Heart right ventricle (tissue), 16 donors: ENCODE measurements around the gene SNX11. TPM values are rescaled to one million over a fixed set of nuclear protein-coding genes. Genes with fewer than 3 reads are reported as not detected.

Source experiments
- ATAC-seq, 8 donors: fragments of 200-7000 bp; cut with Tn5 transposase; one replicate each; pipeline ENCODE4 v1.9.1; 2020; ENCODE audit warnings: mild to moderate bottlenecking in 8 of 8, moderate library complexity in 8 of 8, moderate number of reproducible peaks in 1 of 8
- DNase-seq, 2 donors: peaks; one replicate each; pipeline ENCODE4 v3.0.0-alpha.2; 2020
- H3K27ac ChIP-seq, 10 donors: fragments of 200-600 bp; sonication (generic) in 2 of 10; one replicate each; pipeline versions ENCODE4 v1.5.0 to v1.8.0; 2020 to 2022; ENCODE audit warnings: mild to moderate bottlenecking in 3 of 10
- H3K27me3 ChIP-seq, 7 donors: fragments of 200-600 bp; one replicate each; pipeline ENCODE4 v1.8.0; 2021 to 2022; ENCODE audit warnings: mild to moderate bottlenecking in 2 of 7
- H3K36me3 ChIP-seq, 9 donors: fragments of 200-600 bp; sonication (generic) in 1 of 9; one replicate each; pipeline versions ENCODE4 v1.5.0 to v1.8.0; 2020 to 2022; ENCODE audit warnings: mild to moderate bottlenecking in 2 of 9
- H3K4me1 ChIP-seq, 9 donors: fragments of 200-600 bp; sonication (generic) in 1 of 9; one replicate each; pipeline versions ENCODE4 v1.5.0 to v1.8.0; 2020 to 2022; ENCODE audit warnings: mild to moderate bottlenecking in 4 of 9
- H3K4me3 ChIP-seq, 10 donors: fragments of 200-600 bp; sonication (generic) in 2 of 10; one replicate each; pipeline versions ENCODE4 v1.5.0 to v1.8.0; 2020 to 2022; ENCODE audit warnings: mild to moderate bottlenecking in 7 of 10, moderate library complexity in 2 of 10
- H3K9me3 ChIP-seq, 11 donors: fragments of 200-600 bp in 10 of 11; sonication (generic) in 2 of 11; one replicate each; pipeline versions ENCODE4 v1.5.0 to v1.8.0; 2013 to 2022; ENCODE audit warnings: mild to moderate bottlenecking in 2 of 11, control low read depth in 1 of 11, moderate library complexity in 1 of 11
- CTCF ChIP-seq, 9 donors: fragments of 200-600 bp; sonication (generic) in 2 of 9; IDR thresholded peaks; one replicate each; pipeline versions ENCODE4 v1.5.0 to v1.8.0; 2021 to 2022; ENCODE audit warnings: antibody characterized with exemption in 9 of 9, mild to moderate bottlenecking in 5 of 9, moderate library complexity in 1 of 9
- WGBS, 2 donors: extraction: QIAGEN DNeasy Blood & Tissue Kit; methylation state at CpG; one replicate each; pipeline ENCODE4 v1.1.7; 2013; ENCODE audit warnings: inconsistent platforms in 1 of 2; 5-methylcytosine and 5-hydroxymethylcytosine counted together
- intact Hi-C, 10 donors: fragments of 100-400 bp; cut with DNase I; formaldehyde crosslinking; loops; one replicate each; pipeline versions ENCODE4 v1.11.1 to v1.14.2; 2022
- polyA plus RNA-seq, 2 donors: library from polyadenylated mRNA; stranded (reverse); fragments of 200-250 nt; gene quantifications; one replicate each; pipeline ENCODE4 v1.2.3, GENCODE V29; 2013
- total RNA-seq, 10 donors: library from RNA; stranded (reverse); fragmentation: NEBNext Ultra II Directional in 3 of 10; extraction: Animal tissue kit (Norgen Biotek cat#: 25700) in 3 of 10; gene quantifications; one replicate each; pipeline versions ENCODE4 v1.2.1 to v1.2.4, GENCODE V29; 2021 to 2023
- donor health status: Arrhythmogenic right ventricular cardiomyopathy.
- donor health status: ischemic (EF 13 %, LVEDD 7.1; RV severe dilation, severe dysfunction).
- donor health status: healthy with polysubstance abuse.
- donor health status: DM: no; HTN: yes; CAD: no.
- donor health status: DM: no; HTN: no; CAD: no.
- donor health status: ischemic (EF 25% LVEDD 6.9; RV normal size, moderate dysfunction).
- donor health status: ischemic (EF 25% LVEDD 5.7; RV mildly dilated, moderate dysfunction).
- donor health status: healthy.
- donor health status: DM: yes; HTN: yes; CAD: no.
- donor health status: Ischemic cardiomyopathy.
- donor health status: ischemic (EF 35%, LVEDD 5.7; RV mildly dilated, moderate dysfunction).
- donor health status: nonischemic (EF 11% LVEDD 7.7; RV severe dilation, severe dysfunction).
- donor health status: DM: yes; HTN: yes; CAD: no.
- donor health status: PGD.
- donor health status: ischemic (EF 29% LVEDD 5.4; RV normal size, mild dysfunction).
- donor health status: nonischemic (EF 23%, LVEDD 6.1; RV moderate dilation, normal function).

The SNX11 gene
- total and polyA plus RNA-seq, 12 donors, result 7.1 to 17.1 (median 12.3) TPM

- intact Hi-C loops, result loop anchor here in 2 of 10 donors (2.0 to 5.0 kb wide), 2 partner anchors 45 to 49 kb away; no protein-coding TSS in a partner anchor
- no peak for TF ChIP-seq CTCF (IDR thresholded peaks at IDR 0.05)
- ATAC-seq (no peak), DNase-seq (no peak)
- H3K27me3 ChIP-seq, result no peaks in the 10 kb centered on the region
- WGBS, 2 donors, result 82 to 87% methylated on average over 5 of the region's 5 CpGs
- no peak overlapping the region for H3K27ac ChIP-seq
- no peak overlapping the region for H3K4me3 ChIP-seq
- peaks cover 0 to 2% (median 0%) of the 10 kb centered on the region in 9 donors for H3K36me3 ChIP-seq
- peaks cover 0 to 23% (median 13%) of the 10 kb centered on the region in 9 donors for H3K4me1 ChIP-seq
- no peaks in the 10 kb centered on the region for H3K9me3 ChIP-seq
These were observed 25.7 kb upstream of the SNX11 start for GRCh38 chr17:48081858-48082257.

- H3K36me3 ChIP-seq, result peaks cover 0 to 5% (median 0%) of the 10 kb centered on the region in 9 donors
- TF ChIP-seq CTCF (IDR thresholded peaks at IDR 0.05), result no peak
- 47 to 64% methylated on average over 2 of the region's 2 CpGs for WGBS, 2 donors
- H3K27me3 ChIP-seq, result no peaks in the 10 kb centered on the region
- intact Hi-C loops, result loop anchor here in 2 of 10 donors (5.0 kb wide), 2 partner anchors 37 to 42 kb away; no protein-coding TSS in a partner anchor
- H3K4me3 ChIP-seq, result no peak overlapping the region
- no peaks in the 10 kb centered on the region for H3K9me3 ChIP-seq
- H3K27ac ChIP-seq, result no peak overlapping the region
- DNase-seq (no peak), ATAC-seq (no peak)
- H3K4me1 ChIP-seq, result peaks cover 0 to 22% (median 13%) of the 10 kb centered on the region in 9 donors
These were observed 22.6 kb upstream of the SNX11 start for GRCh38 chr17:48084932-48085331.

GRCh38 chr17:48093341-48094045 is 14.1 kb upstream of the SNX11 start:
- WGBS, 2 donors, result 88 to 91% methylated on average over 11 of the region's 11 CpGs
- intact Hi-C loops, result no loop called here
- no peak for DNase-seq
- Histone ChIP-seq H3K9me3 (no peaks in the 10 kb centered on the region), H3K4me3 (no peak overlapping the region), H3K36me3 (peaks cover 0 to 41% (median 0%) of the 10 kb centered on the region in 9 donors), H3K27ac (no peak overlapping the region), H3K27me3 (no peaks in the 10 kb centered on the region), H3K4me1 (peaks cover 0 to 8% (median 0%) of the 10 kb centered on the region in 9 donors)
- no peak for TF ChIP-seq CTCF (IDR thresholded peaks at IDR 0.05)
- no peak for ATAC-seq

GRCh38 chr17:48095611-48096010 is 12.0 kb upstream of the SNX11 start:
- H3K36me3 ChIP-seq, result peaks cover 0 to 36% (median 0%) of the 10 kb centered on the region in 9 donors
- no peak overlapping the region for H3K4me3 ChIP-seq
- H3K27ac ChIP-seq, result no peak overlapping the region
- no peak for TF ChIP-seq CTCF (IDR thresholded peaks at IDR 0.05)
- H3K27me3 ChIP-seq, result no peaks in the 10 kb centered on the region
- peaks cover 0 to 22% (median 8%) of the 10 kb centered on the region in 9 donors for H3K4me1 ChIP-seq
- no peaks in the 10 kb centered on the region for H3K9me3 ChIP-seq
- ATAC-seq, result no peak
- intact Hi-C loops, result no loop called here
- WGBS, 2 donors, result 94 to 98% methylated on average over 4 of the region's 4 CpGs
- DNase-seq, result no peak
